ENCODE data around the gene CRAMP1.

- TF ChIP-seq POLR2A (IDR thresholded peaks at IDR 0.05) (no peak), CTCF (IDR thresholded peaks at IDR 0.05) (no peak)
Observed at GRCh38 chr16:1710811-1711507, 98.8 kb downstream of the CRAMP1 start.
